Urothelium cell line (cell line): ENCODE data around the gene UBA1.

ENCODE experiments used
- DNase-seq: peaks from one replicate; pipeline ENCODE4 v3.0.0; 2011; ENCODE audit warnings: low spot score, mixed read lengths
- FAIRE-seq: peaks from 2 replicates; lab custom pipeline; 2011; peaks lifted over from hg19 to GRCh38; lab: Jason Lieb, UNC

UBA1 gene

GRCh38 chrX:47193475-47194193 lies at the start of gene UBA1:
TSS of gene UBA1 (plus strand) at chrX:47193829. CDS start at chrX:47198803, 4,974 bp downstream.
- no peak for FAIRE-seq

DNA sequence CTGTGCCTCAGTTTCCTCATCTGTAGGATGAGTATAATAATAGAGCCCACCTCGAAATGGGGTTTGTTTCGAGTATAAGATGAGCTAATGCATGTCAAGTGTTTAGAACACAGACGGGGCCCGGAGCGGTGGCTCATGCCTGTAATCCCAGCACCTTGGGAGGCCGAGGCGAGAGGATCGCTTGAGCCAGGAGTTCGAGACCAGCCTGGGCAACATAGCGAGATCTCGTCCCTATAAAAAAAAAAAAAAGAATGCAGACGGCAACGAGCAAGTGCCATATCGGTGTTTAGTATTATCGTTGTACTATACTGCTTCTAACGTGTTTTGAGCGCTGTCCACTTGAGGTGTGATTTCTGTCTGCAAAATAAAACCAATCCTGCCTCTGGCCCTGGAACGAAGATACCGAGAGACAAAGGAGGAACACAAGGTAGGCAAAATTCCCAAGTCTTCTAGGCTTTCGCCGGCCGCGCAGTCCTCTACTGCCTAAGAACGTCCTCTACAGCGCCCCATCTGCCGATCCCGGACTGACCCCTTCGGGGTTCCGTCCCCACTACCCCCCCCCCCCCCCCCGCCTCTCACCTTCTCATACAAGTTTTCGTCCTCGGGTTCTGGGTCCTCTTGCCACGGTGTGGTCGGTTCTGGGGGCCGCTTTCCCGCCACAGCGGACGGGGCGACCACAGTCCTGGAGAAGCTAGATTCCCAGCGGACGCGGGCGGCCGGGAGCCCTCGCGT lies 49.6 kb upstream of the UBA1 start:
- DNase-seq (peak; percentile 63), FAIRE-seq (no peak)

More at GRCh38 chrX:47193475-47194193, at the start of gene UBA1:
- peak; percentile 88 for DNase-seq

DNA sequence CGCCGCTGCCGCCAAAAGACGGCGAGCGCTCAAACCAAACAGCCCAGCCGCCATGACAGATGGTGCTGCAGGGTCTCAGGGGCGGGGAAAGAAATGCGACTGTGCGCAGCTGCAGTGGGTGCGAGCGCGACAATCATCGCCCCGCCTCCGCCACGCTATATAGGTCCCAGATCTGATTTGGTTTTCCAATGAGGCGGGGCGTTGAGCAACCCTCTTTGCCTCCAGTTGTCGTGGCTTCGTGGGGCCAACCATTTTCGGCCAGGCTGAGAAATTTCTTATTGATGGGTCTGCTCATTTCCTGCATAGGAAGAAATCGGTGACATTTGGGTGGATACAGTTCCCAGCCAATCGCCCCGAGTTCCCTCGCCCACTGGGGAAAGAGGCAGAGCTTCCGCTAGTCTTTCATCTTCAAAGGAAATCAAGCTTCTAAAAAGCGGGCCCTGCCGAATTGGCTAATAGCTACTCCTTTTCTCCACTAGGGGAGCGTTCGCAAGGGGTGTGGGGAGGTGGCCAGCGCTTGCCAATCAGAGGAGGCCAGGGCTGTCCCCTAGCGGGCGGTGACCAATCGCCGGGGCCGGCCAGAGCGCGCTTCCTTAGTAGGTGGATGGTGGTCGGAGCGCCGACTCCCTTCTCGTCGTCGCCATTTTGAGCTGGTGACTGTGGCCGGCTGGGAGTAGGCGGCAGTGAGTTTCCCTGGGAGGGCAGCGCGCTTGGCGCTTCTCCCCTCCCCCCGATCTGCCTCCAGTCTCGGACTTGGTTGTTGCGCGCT lies 48.8 kb upstream of the UBA1 start, which contains the start of the genes NDUFB11 and RBM10:
Gene NDUFB11, minus strand, starts transcription at position 77 of the 769 bp plus-strand sequence. Its CDS starts 23 bp downstream, at position 54.
Gene RBM10, plus strand, starts transcription at position 596 of the 769 bp plus-strand sequence. CDS start 2,261 bp downstream, outside the sequence.
- DNase-seq (peak; percentile 93), FAIRE-seq (no peak)

DNA sequence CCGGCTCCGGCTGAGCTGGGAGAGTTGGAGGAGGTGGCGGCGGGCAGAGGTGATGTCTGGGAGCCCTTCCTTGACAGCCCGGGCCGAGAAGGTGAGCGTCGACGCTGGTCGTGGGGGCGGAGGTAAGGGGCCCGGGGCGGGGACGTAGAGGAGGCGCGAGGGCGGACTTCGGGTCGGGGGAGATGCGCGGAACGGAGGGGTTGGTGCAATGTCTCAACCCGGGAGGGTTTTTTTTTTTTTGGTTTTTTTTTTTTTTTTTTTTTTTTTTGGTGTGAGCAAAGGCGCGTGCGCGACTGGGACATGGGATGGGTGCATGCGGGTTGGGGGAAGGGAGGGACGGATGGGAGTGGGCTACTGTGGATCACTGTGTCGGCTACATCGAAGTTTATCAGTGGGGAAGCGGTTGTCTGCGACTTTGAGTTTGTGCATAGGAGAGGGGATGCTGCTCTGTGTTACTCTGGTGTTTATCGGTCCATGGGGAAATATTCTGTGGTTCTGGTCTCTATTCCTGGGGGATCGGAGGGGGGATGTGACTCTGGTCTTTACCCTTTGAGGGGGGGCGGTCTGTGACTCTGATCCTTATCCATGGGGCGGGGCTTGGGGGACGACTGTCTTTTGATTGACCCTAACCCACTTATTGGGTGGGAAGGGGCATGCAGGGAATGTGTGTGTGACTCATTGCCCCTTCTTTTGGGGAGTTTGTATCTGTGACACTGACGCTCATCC lies 48.1 kb upstream of the UBA1 start:
- FAIRE-seq (no peak), DNase-seq (peak; percentile 39)

- FAIRE-seq = no peak
Measured at GRCh38 chrX:47146121-47146935, 47.3 kb upstream of the UBA1 start.

DNA sequence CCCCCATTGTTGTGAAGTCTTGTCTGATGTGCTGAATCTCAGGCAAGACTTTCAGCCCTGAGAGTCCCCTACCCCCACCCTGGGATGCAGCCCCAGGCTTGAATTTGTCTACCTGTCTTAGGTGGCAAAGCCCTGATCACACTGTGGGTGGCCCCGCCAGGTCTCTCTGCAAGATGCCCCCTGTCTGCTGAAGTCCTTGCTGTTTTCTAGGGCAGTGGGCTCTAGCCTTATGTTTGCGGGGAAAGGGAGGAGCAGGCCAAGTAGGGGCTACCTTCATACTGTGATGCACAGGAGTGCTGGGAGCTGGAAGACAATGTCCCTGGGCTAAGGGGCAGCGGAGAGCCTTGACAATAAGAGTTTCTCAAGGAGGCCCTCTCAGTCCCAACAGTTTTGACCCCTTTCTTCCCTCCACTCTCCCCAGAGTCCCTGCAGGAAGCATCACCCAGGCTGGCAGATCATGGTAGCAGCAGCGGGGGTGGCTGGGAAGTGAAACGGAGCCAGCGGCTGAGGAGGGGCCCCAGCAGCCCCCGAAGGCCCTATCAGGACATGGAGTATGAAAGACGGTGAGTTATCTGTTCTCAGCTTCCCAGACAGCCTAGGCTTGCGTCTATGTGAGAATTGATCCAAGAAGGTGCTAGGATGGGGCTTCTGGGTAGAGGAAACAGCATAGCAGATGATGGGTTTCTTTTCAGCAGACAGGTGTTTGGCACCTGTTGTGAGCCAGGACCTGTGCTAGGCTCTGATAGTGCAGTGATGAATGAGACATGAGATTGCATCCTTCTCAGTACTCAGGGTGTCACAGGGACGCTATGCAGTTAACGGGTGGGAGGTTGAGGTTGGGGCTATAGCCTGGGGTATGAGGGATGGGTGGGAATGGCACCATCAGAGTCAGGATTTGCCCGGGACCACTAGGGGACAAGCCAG lies 46.4 kb upstream of the UBA1 start:
- DNase-seq (no peak), FAIRE-seq (no peak)

More at GRCh38 chrX:47146121-47146935, 47.3 kb upstream of the UBA1 start:
- DNase-seq = no peak

DNA sequence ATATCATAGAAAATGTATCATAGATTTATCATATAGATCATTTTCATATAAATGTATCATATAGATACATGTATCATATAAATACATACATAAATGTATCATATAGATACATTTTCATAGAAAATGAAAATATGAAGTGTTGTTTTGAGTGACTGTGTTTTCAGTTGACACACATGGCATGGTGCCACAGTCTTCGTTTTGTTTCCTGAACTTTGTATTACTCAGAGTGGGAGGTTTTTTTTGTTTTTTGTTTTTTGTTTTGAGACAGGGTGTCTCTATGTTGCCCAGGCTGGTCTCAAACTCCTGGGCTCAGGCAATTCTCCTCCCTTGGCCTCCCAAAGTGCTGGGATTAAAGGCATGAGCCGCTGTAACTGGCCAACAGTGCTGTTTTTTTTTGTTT lies 44.7 kb upstream of the UBA1 start:
- FAIRE-seq (no peak), DNase-seq (no peak)

GRCh38 chrX:47151435-47151834 lies 42.2 kb upstream of the UBA1 start:
- FAIRE-seq = no peak
- DNase-seq = no peak

GRCh38 chrX:47156611-47157520 lies 36.8 kb upstream of the UBA1 start:
- FAIRE-seq = no peak
- DNase-seq = no peak

- no peak for FAIRE-seq
- DNase-seq = no peak
Measured at GRCh38 chrX:47158131-47158530, 35.5 kb upstream of the UBA1 start.

- DNase-seq (no peak), FAIRE-seq (no peak)
Measured at GRCh38 chrX:47158781-47159180, 34.8 kb upstream of the UBA1 start.

DNA sequence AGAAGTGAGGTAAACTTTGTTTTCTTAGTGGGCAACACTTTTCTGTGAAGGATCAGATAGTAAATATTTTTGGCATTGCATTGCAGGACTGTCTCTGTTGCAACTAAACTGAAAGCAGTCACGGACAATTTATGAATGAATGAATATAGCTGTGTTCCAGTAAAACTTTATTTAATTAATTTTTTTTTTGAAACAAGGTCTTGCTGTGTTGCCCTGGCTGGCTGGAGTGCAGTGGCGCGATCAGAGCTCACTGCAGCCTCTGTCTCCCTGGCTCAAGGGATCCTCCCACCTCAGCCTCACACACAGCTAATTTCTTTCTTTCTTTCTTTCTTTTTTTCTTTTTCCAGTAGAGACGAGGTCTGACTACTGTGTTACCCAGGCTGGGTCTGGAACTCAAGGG lies 32.8 kb upstream of the UBA1 start:
- DNase-seq (no peak), FAIRE-seq (no peak)

DNA sequence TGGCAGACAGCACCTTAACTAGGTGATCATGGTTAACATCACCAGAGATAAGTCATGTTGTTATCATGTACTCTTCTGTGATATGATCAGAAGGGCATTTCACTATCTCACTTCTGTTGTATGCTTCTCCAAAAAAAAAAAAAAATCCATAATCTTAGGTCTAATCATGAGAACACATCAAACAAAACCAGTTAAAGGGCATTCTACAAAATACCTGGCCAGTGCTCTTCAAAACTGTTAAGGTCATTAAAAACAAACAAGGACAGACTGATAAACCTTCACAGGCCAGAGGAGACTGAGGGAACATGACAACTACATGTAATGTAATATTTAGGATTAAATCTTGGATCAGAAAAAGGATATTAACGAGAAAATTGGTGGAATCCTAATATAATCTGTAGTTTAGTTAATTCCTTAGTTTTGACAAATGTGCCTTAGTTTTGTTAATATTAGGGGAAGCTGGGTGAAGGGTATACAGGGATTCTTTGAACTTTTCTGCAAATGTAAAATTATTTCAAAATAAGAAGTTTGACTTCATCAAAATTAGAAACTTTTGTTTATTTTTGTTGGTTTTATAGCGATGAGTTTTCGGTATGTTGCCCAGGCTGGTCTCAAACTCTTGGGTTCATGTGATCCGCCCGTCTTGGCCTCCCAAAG lies 30.6 kb upstream of the UBA1 start:
- FAIRE-seq = no peak
- DNase-seq = no peak

GRCh38 chrX:47164420-47164819 lies 29.2 kb upstream of the UBA1 start:
- no peak for FAIRE-seq

GRCh38 chrX:47166126-47166525 lies 27.5 kb upstream of the UBA1 start:
- no peak for FAIRE-seq

More at GRCh38 chrX:47164420-47164819, 29.2 kb upstream of the UBA1 start:
- no peak for DNase-seq

GRCh38 chrX:47168495-47169073 lies 25.0 kb upstream of the UBA1 start:
- DNase-seq = no peak
- FAIRE-seq = no peak

More at GRCh38 chrX:47166126-47166525, 27.5 kb upstream of the UBA1 start:
- DNase-seq = no peak

DNA sequence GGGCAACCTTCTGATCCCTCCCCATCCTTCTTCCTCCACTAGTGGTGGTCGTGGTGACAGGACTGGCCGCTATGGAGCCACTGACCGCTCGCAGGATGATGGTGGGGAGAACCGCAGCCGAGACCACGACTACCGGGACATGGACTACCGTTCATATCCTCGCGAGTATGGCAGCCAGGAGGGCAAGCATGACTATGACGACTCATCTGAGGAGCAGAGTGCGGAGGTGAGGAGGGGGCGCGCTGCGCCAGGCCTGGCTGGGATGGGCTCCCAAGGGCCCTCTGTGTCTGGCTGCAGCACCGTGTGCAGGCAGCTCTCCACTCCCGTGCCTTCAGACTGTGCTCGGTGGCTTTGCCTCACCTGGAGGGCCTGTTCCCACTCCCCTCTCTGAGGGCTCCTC lies 24.4 kb upstream of the UBA1 start:
- FAIRE-seq = no peak
- no peak for DNase-seq
